Sigmoid colon (tissue), 7 donors: ENCODE data around the gene IMPA2. TPM values are rescaled to one million over a fixed set of nuclear protein-coding genes. Genes with fewer than 3 reads are reported as not detected.
A peak's percentile ranks its signal among the peaks of the same experiment; 100 is the strongest.

Experiments
- DNase-seq: peaks from one replicate; pipeline ENCODE4 v3.0.0-alpha.2; 2019
- H3K27ac ChIP-seq, 4 donors: fragments of 200-600 bp; sonication (generic); one replicate each; pipeline ENCODE4 v1.5.1; 2016 to 2019; ENCODE audit warnings: mild to moderate bottlenecking in 1 of 4
- H3K27me3 ChIP-seq, 3 donors: fragments of 200-600 bp; sonication (generic); one replicate each; pipeline ENCODE4 v1.5.1; 2019; ENCODE audit warnings: mild to moderate bottlenecking in 1 of 3
- H3K36me3 ChIP-seq, 4 donors: fragments of 200-600 bp; sonication (generic); one replicate each; pipeline ENCODE4 v1.5.1; 2016 to 2019
- H3K4me1 ChIP-seq, 4 donors: fragments of 200-600 bp; sonication (generic); one replicate each; pipeline ENCODE4 v1.5.1; 2017 to 2019
- H3K4me3 ChIP-seq, 4 donors: fragments of 200-600 bp; sonication (generic); one replicate each; pipeline ENCODE4 v1.5.1; 2017 to 2019; ENCODE audit warnings: mild to moderate bottlenecking in 2 of 4, moderate library complexity in 1 of 4
- H3K9me3 ChIP-seq, 4 donors: fragments of 200-600 bp in 3 of 4; sonication (generic) in 3 of 4; one replicate each; pipeline versions ENCODE4 v1.5.1 to v1.6.1; 2013 to 2019
- CTCF ChIP-seq, 4 experiments: fragments of 450-650 bp in 3 of 4; fragments of 200-600 bp in 1 of 4; IDR thresholded peaks; one replicate each; pipeline ENCODE4 v1.5.1; 2016 to 2019; ENCODE audit warnings: antibody characterized with exemption in 4 of 4, mild to moderate bottlenecking in 3 of 4, moderate library complexity in 2 of 4
- EP300 ChIP-seq, 4 donors: sonication (generic); formaldehyde crosslinking; IDR thresholded peaks; one replicate each; pipeline ENCODE4 v1.6.1; 2017; ENCODE audit warnings: antibody characterized with exemption in 4 of 4
- POLR2A ChIP-seq, 2 donors: fragments of 450-650 bp; IDR thresholded peaks; one replicate each; pipeline ENCODE4 v1.6.1; 2016; ENCODE audit warnings: antibody characterized with exemption in 2 of 2, mild to moderate bottlenecking in 2 of 2, moderate library complexity in 2 of 2
- POLR2AphosphoS5 ChIP-seq, 4 donors: sonication (generic); formaldehyde crosslinking; IDR thresholded peaks; one replicate each; pipeline ENCODE4 v1.6.1; 2017; ENCODE audit warnings: antibody characterized with exemption in 4 of 4
- WGBS, 2 donors: extraction: QIAGEN DNeasy Blood & Tissue Kit; methylation state at CpG; one replicate each; pipeline ENCODE4 v1.1.7; 2013; 5-methylcytosine and 5-hydroxymethylcytosine counted together
- intact Hi-C: fragments of 100-400 bp; cut with DNase I; formaldehyde crosslinking; loops from one replicate; pipeline ENCODE4 v1.15.1; 2023
- polyA plus RNA-seq, 3 donors: library from polyadenylated mRNA; stranded (reverse); fragments of 200-250 nt; gene quantifications; one replicate each; pipeline ENCODE4 v1.2.3, GENCODE V29; 2013
- total RNA-seq, 4 donors: library from RNA; depleted of rRNA; stranded (reverse); fragments of >200 nt; gene quantifications; one replicate each; pipeline ENCODE4 v1.1.0, GENCODE V29; 2016
- donor health status: healthy with polysubstance abuse.
- donor health status: Bipolar disorder and iron deficiency.
- donor health status: healthy.

The IMPA2 gene
- total and polyA plus RNA-seq, 7 donors = 21.3 to 138 (median 66.5) TPM

DNA sequence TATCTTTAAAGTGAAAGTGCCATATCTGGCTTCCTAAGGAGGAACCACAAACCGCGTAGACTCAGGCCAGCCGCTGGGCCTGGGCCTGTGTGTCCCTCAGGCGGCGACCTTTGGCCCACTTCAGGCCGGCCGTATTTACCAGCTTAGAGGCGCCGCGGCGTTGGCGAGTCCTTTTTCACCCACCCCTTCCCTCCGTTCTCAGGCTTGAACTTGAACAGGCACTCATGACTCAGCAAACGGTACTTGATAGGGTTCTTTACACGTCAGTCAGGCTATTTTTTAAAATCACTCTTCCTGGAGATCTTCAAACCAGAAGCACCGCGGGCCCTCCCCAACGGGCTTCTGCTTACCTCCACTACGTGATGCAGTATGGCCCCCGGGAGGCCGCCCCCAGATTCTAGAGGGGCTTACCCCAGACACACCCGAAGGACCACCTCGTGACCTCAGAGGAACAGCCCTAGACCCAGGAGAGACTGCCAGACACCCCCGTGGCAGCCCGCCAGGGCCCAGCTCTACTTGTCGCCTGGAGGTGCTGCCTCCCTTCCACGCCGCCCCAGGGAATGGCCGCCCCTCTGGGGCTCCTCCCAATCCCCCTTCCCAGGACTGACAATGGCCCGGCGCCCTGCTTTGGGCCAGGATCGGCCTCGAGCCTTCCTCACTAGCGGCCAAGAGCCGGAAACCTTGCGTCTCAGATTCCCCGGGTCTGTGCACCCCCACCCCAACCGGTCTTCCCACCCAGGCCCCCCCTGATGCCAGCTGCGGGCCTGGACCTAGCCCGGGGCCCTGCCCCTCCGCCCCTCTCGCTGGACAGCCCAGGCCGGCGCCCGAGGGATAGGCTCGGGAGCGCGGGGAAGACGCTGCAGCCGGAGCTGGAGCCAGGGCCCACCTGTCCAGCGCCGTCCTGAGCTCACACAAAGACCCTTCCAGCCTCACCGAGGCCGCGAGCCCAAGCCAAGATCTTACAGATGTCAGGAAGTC is 33.8 kb upstream of the IMPA2 start:
- H3K36me3 ChIP-seq = no peaks in the 10 kb centered on the region
- 17 to 47% methylated on average over 55 of the region's 55 CpGs for WGBS, 2 donors

DNA sequence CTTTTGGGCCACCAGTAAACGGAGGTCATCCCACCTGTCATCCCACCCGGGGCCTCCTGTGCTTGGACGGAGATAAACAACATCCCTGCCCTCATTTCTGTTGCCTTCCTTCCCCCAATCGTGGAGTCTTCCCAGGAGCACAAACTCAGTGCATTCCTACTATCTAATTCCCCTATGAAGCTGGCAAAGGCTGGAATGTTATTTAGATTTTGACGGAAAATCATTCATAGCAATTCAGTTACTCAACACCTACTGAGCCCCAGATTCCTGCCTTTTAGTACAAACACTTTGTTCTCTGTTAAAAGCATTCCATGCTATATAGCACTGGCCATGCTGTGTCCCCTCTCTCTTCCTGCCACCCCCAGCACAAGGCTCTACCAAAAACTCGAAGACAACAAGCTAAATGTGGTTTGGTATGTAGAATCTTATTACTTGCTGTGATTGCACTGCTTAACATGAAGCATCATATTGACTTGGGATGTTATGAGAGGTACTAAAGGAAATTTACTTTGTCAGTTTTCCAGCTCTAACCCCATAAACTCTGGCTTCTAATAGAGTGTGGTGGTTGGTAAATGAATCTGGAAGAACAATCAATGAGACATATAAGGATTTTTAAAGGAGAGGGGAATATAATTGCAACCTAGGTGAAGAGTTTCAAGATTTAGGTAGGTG is 32.3 kb upstream of the IMPA2 start:
- H3K27me3 ChIP-seq = no peaks in the 10 kb centered on the region
- TF ChIP-seq POLR2AphosphoS5 (IDR thresholded peaks at IDR 0.05) (no peak), POLR2A (IDR thresholded peaks at IDR 0.05) (no peak), CTCF (IDR thresholded peaks at IDR 0.05) (no peak), EP300 (IDR thresholded peaks at IDR 0.05) (no peak)
- H3K27ac ChIP-seq = peak overlapping the region; percentile 88 to 99 (median 95)
- H3K36me3 ChIP-seq = no peaks in the 10 kb centered on the region
- H3K9me3 ChIP-seq = no peaks in the 10 kb centered on the region
- peaks cover 0 to 40% (median 30%) of the 10 kb centered on the region in 4 donors for H3K4me1 ChIP-seq
- no peak overlapping the region for H3K4me3 ChIP-seq
- 69 to 75% methylated on average over 6 of the region's 6 CpGs for WGBS, 2 donors
- intact Hi-C loops = loop anchor here (5.0 kb wide), 2 partner anchors 42 to 328 kb away; partner anchors contain the start of gene MPPE1
- DNase-seq = no peak

More for the DNA sequence above, 33.8 kb upstream of the IMPA2 start:
- H3K4me3 ChIP-seq = peak overlapping the region; percentile 42 to 60 (median 50)
- intact Hi-C loops = loop anchor here (2.0 to 5.0 kb wide), 3 partner anchors 33 to 330 kb away; partner anchors contain the start of genes IMPA2 and MPPE1
- peak; percentile 98 for DNase-seq
- H3K4me1 ChIP-seq = peaks cover 0 to 34% (median 27%) of the 10 kb centered on the region in 4 donors
- peak; percentile 74 to 86 (median 84) for TF ChIP-seq POLR2AphosphoS5 (IDR thresholded peaks at IDR 0.05)
- TF ChIP-seq CTCF (IDR thresholded peaks at IDR 0.05) = no peak
- peak; percentile 19 to 45 for TF ChIP-seq POLR2A (IDR thresholded peaks at IDR 0.05)
- peak in 2 of 4 donors; percentile 65 to 77 for TF ChIP-seq EP300 (IDR thresholded peaks at IDR 0.05)
- no peaks in the 10 kb centered on the region for H3K27me3 ChIP-seq
- peak overlapping the region; percentile 88 to 99 (median 95) for H3K27ac ChIP-seq
- no peaks in the 10 kb centered on the region for H3K9me3 ChIP-seq

DNA sequence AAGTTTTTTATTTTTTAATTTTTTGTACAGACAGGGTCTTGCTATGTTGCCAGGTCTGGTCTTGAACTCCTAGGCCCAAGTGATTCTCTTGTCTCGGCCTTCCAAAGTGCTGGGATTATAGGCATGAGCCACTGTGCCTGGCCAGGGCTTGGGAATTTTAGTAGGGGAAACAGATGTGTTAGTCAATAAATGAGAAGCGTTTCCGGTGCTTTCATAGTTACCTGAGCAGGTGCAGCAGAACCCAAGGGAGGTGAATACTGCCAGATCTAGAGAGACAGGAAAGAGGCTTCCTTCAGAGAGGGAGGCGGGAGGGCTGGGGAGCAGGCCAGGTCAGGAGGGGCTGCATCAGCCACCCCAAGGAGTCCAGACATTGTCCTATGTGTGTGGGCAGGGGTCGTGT is 30.5 kb upstream of the IMPA2 start:
- Histone ChIP-seq H3K4me1 (peaks cover 0 to 56% (median 39%) of the 10 kb centered on the region in 4 donors), H3K27me3 (no peaks in the 10 kb centered on the region), H3K9me3 (no peaks in the 10 kb centered on the region), H3K27ac (peak overlapping the region in 1 of 4 donors; percentile 98), H3K36me3 (no peaks in the 10 kb centered on the region), H3K4me3 (no peak overlapping the region)
- WGBS, 2 donors = 70 to 77% methylated on average over 5 of the region's 5 CpGs
- TF ChIP-seq POLR2AphosphoS5 (IDR thresholded peaks at IDR 0.05) (no peak), CTCF (IDR thresholded peaks at IDR 0.05) (no peak), EP300 (IDR thresholded peaks at IDR 0.05) (no peak), POLR2A (IDR thresholded peaks at IDR 0.05) (no peak)
- intact Hi-C loops = no loop called here
- DNase-seq = no peak

GRCh38 chr18:11951390-11951851 is 29.9 kb upstream of the IMPA2 start:
- DNase-seq = no peak
- no peaks in the 10 kb centered on the region for H3K36me3 ChIP-seq
- WGBS, 2 donors = 82 to 83% methylated on average over 9 of the region's 9 CpGs
- H3K4me3 ChIP-seq = no peak overlapping the region
- no peaks in the 10 kb centered on the region for H3K27me3 ChIP-seq
- peaks cover 0 to 53% (median 35%) of the 10 kb centered on the region in 4 donors for H3K4me1 ChIP-seq
- no peaks in the 10 kb centered on the region for H3K9me3 ChIP-seq
- intact Hi-C loops = no loop called here
- H3K27ac ChIP-seq = peak overlapping the region in 1 of 4 donors; percentile 98
- TF ChIP-seq CTCF (IDR thresholded peaks at IDR 0.05) = no peak
- TF ChIP-seq EP300 (IDR thresholded peaks at IDR 0.05) = no peak
- TF ChIP-seq POLR2A (IDR thresholded peaks at IDR 0.05) = no peak
- no peak for TF ChIP-seq POLR2AphosphoS5 (IDR thresholded peaks at IDR 0.05)
